ENCODE results near the gene FSHR.

Gene FSHR

DNA sequence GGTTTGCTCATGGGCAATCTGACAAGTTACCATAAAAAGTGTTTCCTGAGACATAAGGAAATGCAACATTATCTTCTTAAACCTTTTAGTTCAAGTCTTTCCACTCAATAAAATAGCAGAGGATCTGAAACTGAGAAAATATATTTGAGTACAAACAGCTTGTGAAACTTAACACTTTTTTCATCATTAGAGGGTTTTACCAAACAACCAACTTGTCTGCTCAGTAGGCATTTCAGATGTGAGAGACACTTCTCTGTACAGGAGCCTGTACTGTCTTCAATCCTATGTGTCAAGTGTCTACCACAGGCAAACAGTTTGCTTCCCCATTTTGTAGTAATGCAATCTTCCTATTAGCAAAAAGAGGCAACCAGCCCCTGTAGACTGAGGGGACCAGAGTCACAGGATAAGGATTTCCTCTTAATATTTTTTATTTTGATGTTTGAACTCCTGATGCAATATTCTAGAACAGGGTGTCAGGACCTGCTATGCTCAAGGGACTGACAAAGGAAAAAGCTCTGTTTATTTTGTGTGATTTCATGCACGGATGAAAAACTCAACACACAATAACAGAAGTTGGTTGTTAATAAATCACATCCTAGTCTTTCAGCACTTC is 239.7 kb downstream of the FSHR start:
- peak; percentile 6 for DNase-seq (ENCODE audit: extremely low read depth, insufficient read length)
- TF ChIP-seq, protein P1, sequence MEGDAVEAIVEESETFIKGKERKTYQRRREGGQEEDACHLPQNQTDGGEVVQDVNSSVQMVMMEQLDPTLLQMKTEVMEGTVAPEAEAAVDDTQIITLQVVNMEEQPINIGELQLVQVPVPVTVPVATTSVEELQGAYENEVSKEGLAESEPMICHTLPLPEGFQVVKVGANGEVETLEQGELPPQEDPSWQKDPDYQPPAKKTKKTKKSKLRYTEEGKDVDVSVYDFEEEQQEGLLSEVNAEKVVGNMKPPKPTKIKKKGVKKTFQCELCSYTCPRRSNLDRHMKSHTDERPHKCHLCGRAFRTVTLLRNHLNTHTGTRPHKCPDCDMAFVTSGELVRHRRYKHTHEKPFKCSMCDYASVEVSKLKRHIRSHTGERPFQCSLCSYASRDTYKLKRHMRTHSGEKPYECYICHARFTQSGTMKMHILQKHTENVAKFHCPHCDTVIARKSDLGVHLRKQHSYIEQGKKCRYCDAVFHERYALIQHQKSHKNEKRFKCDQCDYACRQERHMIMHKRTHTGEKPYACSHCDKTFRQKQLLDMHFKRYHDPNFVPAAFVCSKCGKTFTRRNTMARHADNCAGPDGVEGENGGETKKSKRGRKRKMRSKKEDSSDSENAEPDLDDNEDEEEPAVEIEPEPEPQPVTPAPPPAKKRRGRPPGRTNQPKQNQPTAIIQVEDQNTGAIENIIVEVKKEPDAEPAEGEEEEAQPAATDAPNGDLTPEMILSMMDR (IDR thresholded peaks at IDR 0.05; ENCODE audit: insufficient read depth, low read length, poor library complexity, severe bottlenecking): no peak
- H3K36me3 ChIP-seq (ENCODE audit: control insufficient read depth, insufficient read depth, low read length): no peaks in the 10 kb centered on the region

More for the DNA sequence above, 239.7 kb downstream of the FSHR start:
- H3K27me3 ChIP-seq (replicated peaks; ENCODE audit: control insufficient read depth, insufficient read depth, low read length): no peaks in the 10 kb centered on the region; the same call in 1 of the 2 replicates
- H3K4me3 ChIP-seq (replicated peaks; ENCODE audit: low read depth, low read length): no peak overlapping the region
